Activated T-helper 17 cell treated with anti-CD3 and anti-CD28 coated beads, Interleukin-2, amount 50 U/mL, for 72 hours (primary cell): ENCODE results near the gene MEMO1. TPM values are rescaled to one million over a fixed set of nuclear protein-coding genes. Genes with fewer than 3 reads are reported as not detected.
"Not testable (repeated sequence)": the region's sequence is repeated elsewhere in the genome, so short reads cannot be mapped to it uniquely, and the experiment has no call there.

Source experiments
- ATAC-seq: fragments of 150-1000 bp; cut with Tn5 transposase; replicated peaks from 2 replicates; pipeline ENCODE4 v1.10.0; 2021; ENCODE audit warnings: mild to moderate bottlenecking, moderate library complexity
- H3K27ac Mint-ChIP-seq: one replicate; pipeline ENCODE4 v1.8.0; 2022; ENCODE audit warnings: mixed read lengths
- H3K27me3 Mint-ChIP-seq: one replicate; pipeline ENCODE4 v1.8.0; 2022; ENCODE audit warnings: mixed read lengths
- H3K36me3 Mint-ChIP-seq: one replicate; pipeline ENCODE4 v1.8.0; 2022; ENCODE audit warnings: low read depth, mild to moderate bottlenecking, mixed read lengths
- H3K4me1 Mint-ChIP-seq: one replicate; pipeline ENCODE4 v1.8.0; 2022; ENCODE audit warnings: mixed read lengths
- H3K4me3 Mint-ChIP-seq: one replicate; pipeline ENCODE4 v1.8.0; 2022; ENCODE audit warnings: mild to moderate bottlenecking, mixed read lengths
- H3K9me3 Mint-ChIP-seq: one replicate; pipeline ENCODE4 v1.8.0; 2022; ENCODE audit warnings: mixed read lengths
- total RNA-seq, 2 donors: library from RNA; stranded (reverse); gene quantifications; one replicate each; pipeline ENCODE4 v1.2.3, GENCODE V29; 2022

The MEMO1 gene
- total RNA-seq, result 10 to 100 TPM; 44.8 to 74.1 TPM

- H3K4me3 Mint-ChIP-seq, result peak within 1 kb of the TSS; percentile 86
- H3K36me3 Mint-ChIP-seq, result peaks cover 7% of the 10 kb centered on the region
- no peaks in the 10 kb centered on the region for H3K27me3 Mint-ChIP-seq
- H3K4me1 Mint-ChIP-seq, result peaks cover 19% of the 10 kb centered on the region
- peak; percentile 78 for ATAC-seq
- no peaks in the 10 kb centered on the region for H3K9me3 Mint-ChIP-seq
- H3K27ac Mint-ChIP-seq, result peak within 1 kb of the TSS; percentile 86
Measured at GRCh38 chr2:32010670-32011484, at the start of gene MEMO1. Gene MEMO1, minus strand, starts transcription at chr2:32011008. Its CDS starts 761 bp downstream, at chr2:32010247.

GRCh38 chr2:32060266-32060665, 49.5 kb upstream of the MEMO1 start:
- no peak for ATAC-seq
- no peak overlapping the region for H3K27ac Mint-ChIP-seq
- H3K4me3 Mint-ChIP-seq, result no peak overlapping the region
- H3K9me3 Mint-ChIP-seq, result no peaks in the 10 kb centered on the region
- H3K27me3 Mint-ChIP-seq, result no peaks in the 10 kb centered on the region
- peaks cover 7% of the 10 kb centered on the region for H3K4me1 Mint-ChIP-seq
- H3K36me3 Mint-ChIP-seq, result no peaks in the 10 kb centered on the region

- no peak for ATAC-seq
- Mint-ChIP-seq H3K4me3 (no peak overlapping the region), H3K4me1 (peaks cover 7% of the 10 kb centered on the region), H3K36me3 (no peaks in the 10 kb centered on the region), H3K9me3 (no peaks in the 10 kb centered on the region), H3K27me3 (no peaks in the 10 kb centered on the region), H3K27ac (no peak overlapping the region)
Measured at GRCh38 chr2:32058130-32058529, 47.3 kb upstream of the MEMO1 start.

- H3K27me3 Mint-ChIP-seq, H3K27ac Mint-ChIP-seq, H3K9me3 Mint-ChIP-seq, H3K36me3 Mint-ChIP-seq, ATAC-seq, H3K4me1 Mint-ChIP-seq, H3K4me3 Mint-ChIP-seq: not testable (repeated sequence)
Measured at GRCh38 chr2:32054583-32054982, 43.8 kb upstream of the MEMO1 start.

- Mint-ChIP-seq H3K4me1 (no peaks in the 10 kb centered on the region), H3K36me3 (no peaks in the 10 kb centered on the region), H3K27ac (no peak overlapping the region), H3K9me3 (no peaks in the 10 kb centered on the region), H3K4me3 (no peak overlapping the region), H3K27me3 (no peaks in the 10 kb centered on the region)
- ATAC-seq, result no peak
Measured at GRCh38 chr2:32051836-32052439, 41.1 kb upstream of the MEMO1 start.

GRCh38 chr2:32043561-32043960, 32.8 kb upstream of the MEMO1 start:
- Mint-ChIP-seq H3K27me3 (no peaks in the 10 kb centered on the region), H3K27ac (no peak overlapping the region), H3K4me1 (no peaks in the 10 kb centered on the region), H3K9me3 (no peaks in the 10 kb centered on the region), H3K36me3 (no peaks in the 10 kb centered on the region), H3K4me3 (no peak overlapping the region)
- no peak for ATAC-seq

- Mint-ChIP-seq H3K9me3 (no peaks in the 10 kb centered on the region), H3K27me3 (no peaks in the 10 kb centered on the region), H3K36me3 (peaks cover 8% of the 10 kb centered on the region), H3K4me3 (peak within 1 kb of the TSS; percentile 82), H3K4me1 (no peaks in the 10 kb centered on the region), H3K27ac (peak within 1 kb of the TSS; percentile 87)
- ATAC-seq, result peak; percentile 95
Measured at GRCh38 chr2:32039447-32040219, 28.8 kb upstream of the MEMO1 start, which contains the start of gene DPY30. Gene DPY30, minus strand, starts transcription at chr2:32039805. Its CDS starts 349 bp downstream, at chr2:32039456.

GRCh38 chr2:32034198-32034887, 23.5 kb upstream of the MEMO1 start:
- not testable (repeated sequence) for H3K9me3 Mint-ChIP-seq, ATAC-seq, H3K4me3 Mint-ChIP-seq, H3K27ac Mint-ChIP-seq, H3K27me3 Mint-ChIP-seq
- peaks cover 45% of the 10 kb centered on the region for H3K36me3 Mint-ChIP-seq
- peaks cover 11% of the 10 kb centered on the region for H3K4me1 Mint-ChIP-seq

GRCh38 chr2:32018789-32019482, 8.1 kb upstream of the MEMO1 start:
- not testable (repeated sequence) for H3K4me3 Mint-ChIP-seq, H3K27me3 Mint-ChIP-seq, H3K4me1 Mint-ChIP-seq, H3K27ac Mint-ChIP-seq, H3K9me3 Mint-ChIP-seq, ATAC-seq
- peaks cover 41% of the 10 kb centered on the region for H3K36me3 Mint-ChIP-seq

- Mint-ChIP-seq H3K4me1 (peaks cover 8% of the 10 kb centered on the region), H3K27ac (peak overlapping the region; percentile 49), H3K36me3 (peaks cover 10% of the 10 kb centered on the region), H3K9me3 (no peaks in the 10 kb centered on the region), H3K27me3 (no peaks in the 10 kb centered on the region), H3K4me3 (no peak overlapping the region)
- ATAC-seq, result no peak
Measured at GRCh38 chr2:32012872-32013271, 2.1 kb upstream of the MEMO1 start.

- ATAC-seq, result no peak
- H3K9me3 Mint-ChIP-seq, result no peaks in the 10 kb centered on the region
- H3K4me3 Mint-ChIP-seq, result peak overlapping the region; percentile 86
- peaks cover 14% of the 10 kb centered on the region for H3K4me1 Mint-ChIP-seq
- H3K36me3 Mint-ChIP-seq, result peaks cover 5% of the 10 kb centered on the region
- peak overlapping the region; percentile 86 for H3K27ac Mint-ChIP-seq
- no peaks in the 10 kb centered on the region for H3K27me3 Mint-ChIP-seq
Measured at GRCh38 chr2:32011485-32011960, 715 bp upstream of the MEMO1 start.

GRCh38 chr2:32010280-32010669, 533 bp downstream of the MEMO1 start:
- not testable (repeated sequence) for H3K4me3 Mint-ChIP-seq, H3K9me3 Mint-ChIP-seq, H3K36me3 Mint-ChIP-seq, H3K27me3 Mint-ChIP-seq, H3K27ac Mint-ChIP-seq
- ATAC-seq, result peak; percentile 75
- peaks cover 25% of the 10 kb centered on the region for H3K4me1 Mint-ChIP-seq

- Mint-ChIP-seq H3K4me1 (peaks cover 31% of the 10 kb centered on the region), H3K27me3 (no peaks in the 10 kb centered on the region), H3K9me3 (no peaks in the 10 kb centered on the region)
Measured at GRCh38 chr2:32009516-32010256, 1.1 kb downstream of the MEMO1 start.

More at GRCh38 chr2:32009516-32010256, 1.1 kb downstream of the MEMO1 start:
- peak overlapping the region; percentile 87 for H3K4me3 Mint-ChIP-seq
- H3K36me3 Mint-ChIP-seq, result peaks cover 14% of the 10 kb centered on the region
- peak; percentile 7 for ATAC-seq
- H3K27ac Mint-ChIP-seq, result peak overlapping the region; percentile 89
